Esophagus muscularis mucosa (tissue), 4 donors: ENCODE measurements around the gene RRBP1. TPM values are rescaled to one million over a fixed set of nuclear protein-coding genes. Genes with fewer than 3 reads are reported as not detected.

Experiments used
- DNase-seq: peaks from one replicate; pipeline ENCODE4 v3.0.0-alpha.2; 2017; ENCODE audit errors: extremely low spot score
- H3K27ac ChIP-seq, 4 donors: fragments of 200-600 bp; sonication (generic); replicated peaks in 1 of 4; 1 replicate in 3 of 4; 2 replicates in 1 of 4; pipeline ENCODE4 v1.5.1; 2016 to 2019; ENCODE audit warnings: mild to moderate bottlenecking in 1 of 4
- H3K27me3 ChIP-seq, 4 donors: fragments of 200-600 bp; sonication (generic); one replicate each; pipeline versions ENCODE4 v1.5.1 to v1.6.0; 2016 to 2019
- H3K36me3 ChIP-seq, 4 donors: fragments of 200-600 bp; sonication (generic); one replicate each; pipeline ENCODE4 v1.5.1; 2016 to 2019
- H3K4me1 ChIP-seq, 4 donors: fragments of 200-600 bp; sonication (generic); one replicate each; pipeline ENCODE4 v1.5.1; 2016 to 2019
- H3K4me3 ChIP-seq, 4 donors: fragments of 200-600 bp; sonication (generic); 1 replicate in 2 of 4; 2 replicates in 2 of 4; pipeline ENCODE4 v1.5.1; 2016 to 2019; ENCODE audit warnings: mild to moderate bottlenecking in 4 of 4, moderate library complexity in 1 of 4
- H3K9me3 ChIP-seq, 4 donors: fragments of 200-600 bp; sonication (generic); 1 replicate in 3 of 4; 2 replicates in 1 of 4; pipeline ENCODE4 v1.5.1; 2016 to 2019
- CTCF ChIP-seq, 3 experiments: fragments of 200-600 bp in 2 of 3; fragments of 450-650 bp in 1 of 3; sonication (generic) in 2 of 3; IDR thresholded peaks; one replicate each; pipeline ENCODE4 v1.5.1; 2017 to 2019; ENCODE audit warnings: antibody characterized with exemption in 3 of 3, mild to moderate bottlenecking in 2 of 3, moderate library complexity in 1 of 3
- EP300 ChIP-seq: sonication (generic); formaldehyde crosslinking; IDR thresholded peaks from one replicate; pipeline ENCODE4 v1.6.1; 2017; ENCODE audit warnings: antibody characterized with exemption
- POLR2A ChIP-seq: fragments of 450-650 bp; IDR thresholded peaks from one replicate; pipeline ENCODE4 v1.6.1; 2017; ENCODE audit warnings: antibody characterized with exemption, moderate library complexity, mild to moderate bottlenecking, low read depth
- POLR2AphosphoS5 ChIP-seq, 2 donors: sonication (generic); formaldehyde crosslinking; IDR thresholded peaks; one replicate each; pipeline ENCODE4 v1.6.1; 2017; ENCODE audit warnings: antibody characterized with exemption in 2 of 2
- WGBS: methylation state at CpG from one replicate; pipeline ENCODE4 v1.1.5; 2018; 5-methylcytosine and 5-hydroxymethylcytosine counted together
- intact Hi-C: fragments of 100-400 bp; cut with DNase I; formaldehyde crosslinking; loops from one replicate; pipeline ENCODE4 v1.15.1; 2023
- total RNA-seq, 4 donors: library from RNA; depleted of rRNA; stranded (reverse); fragments of >200 nt; gene quantifications; one replicate each; pipeline versions ENCODE4 v1.1.0 to v1.2.1, GENCODE V29; 2016

Gene RRBP1
- total RNA-seq, 4 donors from 2014 or later, result 61.5 to 86.6 (median 65.4) TPM

DNA sequence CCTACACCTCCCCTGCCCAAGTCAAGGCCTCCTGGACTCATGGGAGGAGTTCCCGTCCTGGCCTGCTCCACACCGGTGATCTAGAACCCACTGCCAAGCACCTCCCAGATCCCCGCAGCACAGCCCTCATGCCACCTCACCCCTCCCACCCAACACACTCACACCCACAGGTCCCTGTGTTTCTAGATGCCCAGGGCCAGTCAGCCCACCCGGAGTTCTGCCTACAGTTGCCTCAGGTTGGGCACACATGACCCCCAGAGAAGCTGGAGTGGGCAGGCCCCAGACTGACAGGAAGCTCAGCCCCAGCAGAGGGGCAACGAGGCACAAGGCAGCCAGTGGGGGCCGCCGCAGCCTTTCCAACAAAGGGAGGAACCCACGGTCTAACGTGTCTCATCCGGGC, 29.6 kb downstream of the RRBP1 start:
- H3K27ac ChIP-seq, result peak overlapping the region in 1 of 4 donors; percentile 44
- no peak for DNase-seq
- 74% methylated on average over 5 of the region's 10 CpGs for WGBS
- no peaks in the 10 kb centered on the region for H3K9me3 ChIP-seq
- peaks cover 0 to 27% (median 16%) of the 10 kb centered on the region in 4 donors for H3K36me3 ChIP-seq
- H3K27me3 ChIP-seq, result no peaks in the 10 kb centered on the region
- TF ChIP-seq POLR2AphosphoS5 (IDR thresholded peaks at IDR 0.05), result no peak
- TF ChIP-seq CTCF (IDR thresholded peaks at IDR 0.05), result no peak
- TF ChIP-seq EP300, result no peak
- TF ChIP-seq POLR2A, result no peak
- intact Hi-C loops, result no loop called here
- peaks cover 41 to 74% (median 67%) of the 10 kb centered on the region in 4 donors for H3K4me1 ChIP-seq
- H3K4me3 ChIP-seq, result no peak overlapping the region

GRCh38 chr20:17651760-17652388, 30.2 kb downstream of the RRBP1 start:
- Histone ChIP-seq H3K36me3 (peaks cover 0 to 22% (median 14%) of the 10 kb centered on the region in 4 donors), H3K9me3 (no peaks in the 10 kb centered on the region), H3K27ac (peak overlapping the region in 1 of 4 donors; percentile 44), H3K27me3 (no peaks in the 10 kb centered on the region), H3K4me1 (peaks cover 47 to 79% (median 73%) of the 10 kb centered on the region in 4 donors), H3K4me3 (no peak overlapping the region)
- TF ChIP-seq POLR2AphosphoS5 (IDR thresholded peaks at IDR 0.05) (no peak), CTCF (IDR thresholded peaks at IDR 0.05) (no peak), POLR2A (no peak), EP300 (no peak)
- WGBS, result 82% methylated on average over 2 of the region's 2 CpGs
- intact Hi-C loops, result no loop called here
- no peak for DNase-seq

DNA sequence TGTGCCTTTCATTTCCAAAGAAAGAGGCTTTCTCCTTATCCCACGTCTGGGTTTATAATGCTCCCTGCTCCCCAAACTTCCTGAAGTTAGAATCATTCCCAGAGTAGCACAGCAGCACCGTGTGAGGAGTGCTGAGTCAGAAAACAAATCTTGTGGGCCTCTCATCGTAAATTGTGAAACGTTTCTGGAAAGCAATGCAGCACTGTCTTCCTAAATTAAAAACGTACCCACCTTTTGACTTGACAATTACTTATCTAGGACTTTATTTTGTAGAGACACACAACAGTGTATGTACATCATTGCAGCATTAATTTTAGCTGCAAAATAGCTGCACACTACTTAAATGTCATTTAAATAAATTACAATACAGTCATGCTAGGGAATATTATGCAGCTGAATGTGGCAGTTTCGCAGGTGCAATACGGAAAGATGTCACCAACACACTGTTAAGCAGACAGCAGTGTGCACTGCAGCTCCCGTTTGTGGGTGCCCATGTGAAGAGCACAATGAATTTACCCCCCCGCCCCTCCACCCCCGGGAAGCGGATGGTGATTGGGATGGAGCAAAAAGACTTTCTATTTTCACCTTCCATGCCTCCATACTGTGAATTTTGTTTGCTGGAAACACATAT, 30.8 kb downstream of the RRBP1 start:
- peaks cover 0 to 19% (median 11%) of the 10 kb centered on the region in 4 donors for H3K36me3 ChIP-seq
- H3K9me3 ChIP-seq, result no peaks in the 10 kb centered on the region
- 46% methylated on average over 11 of the region's 11 CpGs for WGBS
- DNase-seq, result no peak
- intact Hi-C loops, result no loop called here
- H3K4me3 ChIP-seq, result no peak overlapping the region
- peak overlapping the region in 2 of 4 donors; percentile 4 to 44 for H3K27ac ChIP-seq
- no peaks in the 10 kb centered on the region for H3K27me3 ChIP-seq
- TF ChIP-seq POLR2AphosphoS5 (IDR thresholded peaks at IDR 0.05) (no peak), CTCF (IDR thresholded peaks at IDR 0.05) (no peak), EP300 (no peak), POLR2A (no peak)
- H3K4me1 ChIP-seq, result peaks cover 53 to 86% (median 79%) of the 10 kb centered on the region in 4 donors

GRCh38 chr20:17650301-17651128, 31.5 kb downstream of the RRBP1 start:
- H3K27me3 ChIP-seq, result no peaks in the 10 kb centered on the region
- H3K4me3 ChIP-seq, result no peak overlapping the region
- peaks cover 0 to 15% (median 10%) of the 10 kb centered on the region in 4 donors for H3K36me3 ChIP-seq
- peak overlapping the region in 2 of 4 donors; percentile 4 to 44 for H3K27ac ChIP-seq
- no peaks in the 10 kb centered on the region for H3K9me3 ChIP-seq
- no peak for TF ChIP-seq CTCF (IDR thresholded peaks at IDR 0.05)
- TF ChIP-seq POLR2AphosphoS5 (IDR thresholded peaks at IDR 0.05), result no peak
- no peak for TF ChIP-seq POLR2A
- no peak for TF ChIP-seq EP300
- H3K4me1 ChIP-seq, result peaks cover 58 to 89% (median 82%) of the 10 kb centered on the region in 4 donors
- no peak for DNase-seq
- intact Hi-C loops, result no loop called here
- whole genome bisulfite sequencing, result 60% methylated on average over 12 of the region's 12 CpGs
